GM18867 (cell line): ENCODE measurements around the gene SEPTIN10.

Experiments used
- ATAC-seq: cut with Tn5 transposase; IDR thresholded peaks from one replicate; pipeline ENCODE4 v1.9.1; 2021; ENCODE audit warnings: mild to moderate bottlenecking, moderate library complexity; ENCODE audit not compliant: unreplicated experiment

Gene SEPTIN10

GRCh38 chr2:109501461-109501860 lies 112.3 kb downstream of the SEPTIN10 start:
- ATAC-seq: no peak

DNA sequence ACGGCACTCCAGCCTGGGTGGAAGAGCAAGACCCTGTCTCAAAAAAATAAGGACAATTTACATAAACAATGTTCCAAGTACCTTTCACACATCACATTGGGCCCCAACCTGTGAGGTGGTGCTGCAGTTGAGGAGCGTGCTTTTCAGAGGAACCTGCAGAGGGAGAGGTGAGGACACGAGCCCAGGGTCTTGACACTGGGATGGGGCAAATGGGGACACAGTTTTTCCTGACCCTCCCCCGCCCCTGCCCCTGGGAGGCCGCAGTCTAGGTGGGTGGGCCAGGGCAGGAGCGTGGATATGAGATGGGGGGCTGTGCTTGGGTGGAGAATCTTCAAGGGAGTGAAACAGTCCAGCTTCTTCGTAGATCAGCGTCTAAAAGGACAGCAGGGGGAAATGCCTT lies 112.9 kb downstream of the SEPTIN10 start:
- no peak for ATAC-seq

DNA sequence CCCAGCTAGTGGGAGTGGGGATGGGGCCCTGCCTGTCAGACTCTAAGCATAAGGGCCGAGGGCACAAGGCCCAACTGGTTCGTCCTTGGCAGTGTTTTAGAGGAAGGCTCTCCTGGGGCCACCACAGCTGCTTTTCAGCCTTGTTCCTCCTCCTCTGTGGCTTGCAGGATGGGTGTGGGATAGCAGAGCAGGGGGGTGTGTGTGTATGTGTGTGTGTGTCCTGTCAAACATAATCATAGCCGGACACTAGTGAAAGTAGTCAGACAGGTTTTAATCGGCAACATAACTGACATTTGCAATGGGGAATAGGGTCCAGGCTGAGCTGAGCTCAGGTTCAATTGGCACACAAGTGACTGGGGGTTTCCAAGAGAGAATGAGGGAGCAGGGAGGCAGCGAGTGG lies 114.2 kb downstream of the SEPTIN10 start:
- no peak for ATAC-seq

DNA sequence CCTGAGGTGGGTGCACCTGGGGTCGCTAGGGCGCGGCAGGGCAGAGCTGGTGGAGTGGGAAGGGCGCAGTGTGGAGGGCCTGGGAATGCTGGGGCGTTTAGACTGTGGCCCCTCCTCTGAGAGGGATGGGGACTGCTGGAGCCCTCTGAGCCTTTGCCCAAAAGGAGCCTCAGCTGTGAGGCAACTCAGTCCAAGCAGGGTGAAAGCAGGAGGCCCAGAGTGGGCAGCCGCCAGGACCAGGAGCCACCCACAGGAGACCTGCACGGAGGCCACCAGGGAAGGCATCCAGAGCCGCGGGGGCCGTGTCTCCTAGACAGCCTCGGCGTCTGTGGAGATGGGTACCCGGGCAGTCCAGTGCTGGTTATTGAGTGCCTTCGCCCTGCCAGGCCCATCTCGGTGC lies 114.9 kb downstream of the SEPTIN10 start:
- no peak for ATAC-seq

- no peak for ATAC-seq
Observed at GRCh38 chr2:109497911-109498870, 115.6 kb downstream of the SEPTIN10 start.

DNA sequence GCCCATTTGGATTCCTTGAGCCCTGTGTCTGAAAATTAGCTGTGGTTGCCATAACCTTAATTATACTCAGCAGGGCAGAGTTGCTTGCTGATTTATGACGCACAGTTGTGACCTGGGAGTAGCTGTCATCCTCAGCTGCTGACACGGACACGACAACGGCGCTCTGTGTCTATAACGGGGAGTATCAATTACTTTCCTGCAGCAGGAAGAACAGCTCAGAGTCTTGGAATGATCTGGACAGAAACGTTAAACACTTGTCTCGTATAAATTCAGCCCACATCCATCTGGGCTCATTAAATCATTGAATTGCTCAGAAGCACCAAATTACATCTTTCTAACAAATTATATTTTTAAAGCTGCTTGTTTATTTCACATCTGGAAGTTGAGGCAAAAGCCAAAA lies 116.3 kb downstream of the SEPTIN10 start:
- no peak for ATAC-seq

GRCh38 chr2:109494351-109494750 lies 119.4 kb downstream of the SEPTIN10 start:
- ATAC-seq: no peak

DNA sequence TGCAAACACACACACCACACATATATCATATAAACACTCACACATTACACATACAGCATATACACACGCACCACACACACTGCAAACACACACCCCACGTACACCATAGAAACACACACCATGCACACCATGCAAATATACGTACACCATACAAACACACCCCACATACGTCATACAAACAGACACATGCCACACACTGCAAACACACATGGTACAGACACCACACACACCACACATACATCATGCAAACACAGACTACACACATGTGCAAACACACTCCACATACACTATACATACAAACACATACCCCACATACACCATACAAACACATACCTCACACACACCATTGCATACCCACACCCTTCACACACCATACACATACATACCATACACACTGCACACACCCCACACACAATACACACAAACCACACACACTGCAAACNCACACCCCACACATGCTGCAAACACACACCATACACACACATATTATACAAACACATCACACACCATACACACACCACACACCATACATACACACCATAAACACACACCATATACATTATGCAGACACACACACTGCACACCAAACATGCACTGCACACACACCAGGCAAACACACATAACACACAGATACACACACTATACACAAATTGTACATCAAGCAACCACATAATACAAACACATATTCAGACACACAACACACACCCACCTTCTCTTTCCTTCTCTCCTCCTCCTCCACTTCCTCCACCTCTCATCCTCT lies 120.4 kb downstream of the SEPTIN10 start:
- no peak for ATAC-seq
